Astrocyte (in vitro differentiated cells and primary cell): ENCODE data around the gene GAB2.

Experiments used
- CTCF ChIP-seq: IDR thresholded peaks from 2 replicates; pipeline ENCODE4 v1.5.1; 2011; ENCODE audit warnings: low read depth, mild to moderate bottlenecking, inconsistent platforms, low read length, moderate library complexity; ENCODE audit not compliant: insufficient read depth
- EZH2 ChIP-seq: IDR thresholded peaks from 2 replicates; pipeline ENCODE4 v1.6.1; 2012; ENCODE audit warnings: mild to moderate bottlenecking, low read length, inconsistent platforms; ENCODE audit not compliant: insufficient read depth

- TF ChIP-seq CTCF (no peak), EZH2 (no peak)
Measured at GRCh38 chr11:78176605-78177141, 240.9 kb downstream of the GAB2 start.
